ENCODE results near the gene GPC1.

The GPC1 gene

GRCh38 chr2:240455647-240456446 lies 20.4 kb downstream of the GPC1 start:
- TF ChIP-seq REST (IDR thresholded peaks at IDR 0.05; ENCODE audit: insufficient read depth in 1 of 2, low read depth in 2 of 2, low read length in 2 of 2) (no peak), POLR2AphosphoS5 (IDR thresholded peaks at IDR 0.05; ENCODE audit: low read depth, low read length) (no peak), FOXP2 (optimal IDR thresholded peaks at IDR 0.05; ENCODE audit: borderline replicate concordance, extremely low read depth, extremely low read length, insufficient read depth) (no peak), TAF1 (IDR thresholded peaks at IDR 0.05; ENCODE audit: borderline replicate concordance, insufficient read depth, low read length) (no peak), SIN3A (IDR thresholded peaks at IDR 0.05; ENCODE audit: borderline replicate concordance, insufficient read depth, low read length) (no peak)

GRCh38 chr2:240456447-240457222 lies 21.2 kb downstream of the GPC1 start:
- TF ChIP-seq SIN3A (IDR thresholded peaks at IDR 0.05; ENCODE audit: borderline replicate concordance, insufficient read depth, low read length) (no peak), TAF1 (IDR thresholded peaks at IDR 0.05; ENCODE audit: borderline replicate concordance, insufficient read depth, low read length) (no peak), FOXP2 (optimal IDR thresholded peaks at IDR 0.05; ENCODE audit: borderline replicate concordance, extremely low read depth, extremely low read length, insufficient read depth) (no peak), POLR2AphosphoS5 (IDR thresholded peaks at IDR 0.05; ENCODE audit: low read depth, low read length) (no peak), REST (IDR thresholded peaks at IDR 0.05; ENCODE audit: insufficient read depth in 1 of 2, low read depth in 2 of 2, low read length in 2 of 2) (no peak)

- no peak for TF ChIP-seq FOXP2 (optimal IDR thresholded peaks at IDR 0.05; ENCODE audit: borderline replicate concordance, extremely low read depth, extremely low read length, insufficient read depth)
- TF ChIP-seq REST (IDR thresholded peaks at IDR 0.05; ENCODE audit: insufficient read depth in 1 of 2, low read depth in 2 of 2, low read length in 2 of 2), result no peak
- no peak for TF ChIP-seq POLR2AphosphoS5 (IDR thresholded peaks at IDR 0.05; ENCODE audit: low read depth, low read length)
These were observed 22.0 kb downstream of the GPC1 start for GRCh38 chr2:240457223-240458043.

GRCh38 chr2:240458044-240458899 lies 22.8 kb downstream of the GPC1 start:
- TF ChIP-seq REST (IDR thresholded peaks at IDR 0.05; ENCODE audit: insufficient read depth in 1 of 2, low read depth in 2 of 2, low read length in 2 of 2) (no peak), TAF1 (IDR thresholded peaks at IDR 0.05; ENCODE audit: borderline replicate concordance, insufficient read depth, low read length) (no peak), SIN3A (IDR thresholded peaks at IDR 0.05; ENCODE audit: borderline replicate concordance, insufficient read depth, low read length) (no peak), FOXP2 (optimal IDR thresholded peaks at IDR 0.05; ENCODE audit: borderline replicate concordance, extremely low read depth, extremely low read length, insufficient read depth) (no peak), POLR2AphosphoS5 (IDR thresholded peaks at IDR 0.05; ENCODE audit: low read depth, low read length) (no peak)

All from PFSK-1 (cell line).